ENCODE measurements around the gene CAMK2B.

- TF ChIP-seq POLR2A (IDR thresholded peaks at IDR 0.05; ENCODE audit: borderline replicate concordance, extremely low read depth, insufficient read depth, insufficient read length) (no peak), CTCF (IDR thresholded peaks at IDR 0.05 in 2 of 3, conservative IDR thresholded peaks at IDR 0.05 in 1 of 3; ENCODE audit: borderline replicate concordance in 1 of 3, insufficient read depth in 1 of 3, low read depth in 2 of 3, low read length in 2 of 3) (no peak), ATF3 (IDR thresholded peaks at IDR 0.05) (no peak), SRF (IDR thresholded peaks at IDR 0.05; ENCODE audit: low read depth) (no peak), ZBTB33 (IDR thresholded peaks at IDR 0.05; ENCODE audit: extremely low read depth, insufficient replicate concordance, low read length) (no peak), EZH2phosphoT487 (IDR thresholded peaks at IDR 0.05; ENCODE audit: borderline replicate concordance) (no peak), REST (IDR thresholded peaks at IDR 0.05; ENCODE audit: low read depth) (no peak), SIN3A (IDR thresholded peaks at IDR 0.05; ENCODE audit: low read depth) (no peak), JUND (IDR thresholded peaks at IDR 0.05) (no peak), CEBPB (IDR thresholded peaks at IDR 0.05; ENCODE audit: low read depth) (no peak), SP1 (IDR thresholded peaks at IDR 0.05; ENCODE audit: low read depth) (no peak)
Measured at GRCh38 chr7:44226396-44226753, 99.0 kb downstream of the CAMK2B start.
